Measurements from ENCODE around the gene ZNF230. TPM values are rescaled to one million over a fixed set of nuclear protein-coding genes. Genes with fewer than 3 reads are reported as not detected.

Gene ZNF230
- total and polyA plus RNA-seq, 9 of the 15 experiments (the other 6 are each of a cell fraction or from before 2014, with no cell fraction given), result 1.3 to 4.0 (median 2.2) TPM

GRCh38 chr19:43983912-43984686 lies 18.7 kb upstream of the ZNF230 start, which contains the start of gene ZNF155 (continued):
- peak in 1 of 3 experiments; percentile 68; a peak in 2 of 6 replicates for TF ChIP-seq ZBTB11 (CRISPR knock-in tag; IDR thresholded peaks at IDR 0.05)
- TF ChIP-seq CREM (IDR thresholded peaks at IDR 0.05; ENCODE audit: low read depth), result peak; percentile 60
- TF ChIP-seq COPS2 (conservative IDR thresholded peaks at IDR 0.05), result no peak
- TF ChIP-seq PHB2 (IDR thresholded peaks at IDR 0.05; ENCODE audit: low read depth), result no peak
- no peak for TF ChIP-seq HDAC3 (IDR thresholded peaks at IDR 0.05; ENCODE audit: borderline replicate concordance, partially characterized antibody)
- no peak for TF ChIP-seq ZNF140 (CRISPR knock-in tag; IDR thresholded peaks at IDR 0.05)
- no peak for TF ChIP-seq ZNF3 (CRISPR knock-in tag; IDR thresholded peaks at IDR 0.05)
- TF ChIP-seq BHLHE40 (IDR thresholded peaks at IDR 0.05; ENCODE audit: low read length), result no peak
- no peak for TF ChIP-seq STAG1 (CRISPR knock-in tag; IDR thresholded peaks at IDR 0.05; ENCODE audit: borderline replicate concordance)
- no peak for TF ChIP-seq SIN3B (IDR thresholded peaks at IDR 0.05; ENCODE audit: low read depth)
- TF ChIP-seq CXXC5 (CRISPR knock-in tag; IDR thresholded peaks at IDR 0.05), result peak; percentile 77
- no peak for TF ChIP-seq THRA (IDR thresholded peaks at IDR 0.05)
- no peak for TF ChIP-seq NFYB (IDR thresholded peaks at IDR 0.05; ENCODE audit: extremely low read depth, insufficient read length)
- TF ChIP-seq CUX1 (CRISPR knock-in tag; IDR thresholded peaks at IDR 0.05), result no peak
- no peak for TF ChIP-seq LARP7 (IDR thresholded peaks at IDR 0.05)
- no peak for TF ChIP-seq KHSRP (IDR thresholded peaks at IDR 0.05)
- no peak for TF ChIP-seq CREB1 (IDR thresholded peaks at IDR 0.05)
- TF ChIP-seq CREB1 (CRISPR knock-in tag; IDR thresholded peaks at IDR 0.05), result no peak

All from K562 (cell line).